Keratinocyte (primary cell): ENCODE data around the gene DPYD. TPM values are rescaled to one million over a fixed set of nuclear protein-coding genes. Genes with fewer than 3 reads are reported as not detected.

Experiments
- DNase-seq: peaks from one replicate; pipeline ENCODE4 v3.0.0-alpha.2; 2011; ENCODE audit warnings: low read depth, missing footprints, low spot score
- FAIRE-seq: peaks from 2 replicates; lab custom pipeline; 2011; peaks lifted over from hg19 to GRCh38; lab: Jason Lieb, UNC
- H2AFZ ChIP-seq: 2 replicates; pipeline ENCODE4 v1.6.0; 2012; ENCODE audit warnings: low read length, control low read depth, inconsistent platforms; ENCODE audit not compliant: control insufficient read depth
- H3K27ac ChIP-seq: 2 replicates; pipeline ENCODE4 v1.5.1; 2011; ENCODE audit warnings: low read length; ENCODE audit not compliant: control insufficient read depth, insufficient read depth
- H3K27me3 ChIP-seq: 3 replicates; pipeline ENCODE4 v1.6.0; 2011; ENCODE audit warnings: low read length; ENCODE audit not compliant: control insufficient read depth, insufficient read depth; ENCODE audit errors: extremely low read depth
- H3K36me3 ChIP-seq, 2 experiments: 2 replicates in 1 of 2; 3 replicates in 1 of 2; pipeline ENCODE4 v1.5.1; 2011; ENCODE audit warnings: low read length in 2 of 2, mild to moderate bottlenecking in 1 of 2; ENCODE audit not compliant: control insufficient read depth in 2 of 2, insufficient read depth in 2 of 2; ENCODE audit errors: extremely low read depth in 1 of 2
- H3K4me1 ChIP-seq: 3 replicates; pipeline ENCODE4 v1.5.1; 2011; ENCODE audit warnings: low read length; ENCODE audit not compliant: control insufficient read depth, insufficient read depth; ENCODE audit errors: extremely low read depth
- H3K4me2 ChIP-seq: 3 replicates; pipeline ENCODE4 v1.6.0; 2011; ENCODE audit warnings: low read depth, low read length; ENCODE audit not compliant: control insufficient read depth, insufficient read depth; ENCODE audit errors: extremely low read depth
- H3K4me3 ChIP-seq, 3 experiments: fragments of 200-600 bp in 1 of 3; sonication (generic) in 1 of 3; 2 replicates in 2 of 3; 3 replicates in 1 of 3; pipeline ENCODE4 v1.5.1; 2011 to 2016; ENCODE audit warnings: low read length in 3 of 3, mild to moderate bottlenecking in 3 of 3, control low read depth in 2 of 3, inconsistent platforms in 1 of 3, low read depth in 1 of 3, mixed read lengths in 1 of 3, mixed run types in 1 of 3, moderate library complexity in 1 of 3; ENCODE audit not compliant: control insufficient read depth in 2 of 3, insufficient read depth in 2 of 3; ENCODE audit errors: extremely low read depth in 1 of 3
- H3K79me2 ChIP-seq: 2 replicates; pipeline ENCODE4 v1.6.0; 2012; ENCODE audit warnings: low read length; ENCODE audit not compliant: control insufficient read depth, insufficient read depth
- H3K9ac ChIP-seq: 3 replicates; pipeline ENCODE4 v1.6.0; 2011; ENCODE audit warnings: low read length; ENCODE audit not compliant: control insufficient read depth, insufficient read depth; ENCODE audit errors: extremely low read depth
- H3K9me1 ChIP-seq: 3 replicates; pipeline ENCODE4 v1.6.0; 2011; ENCODE audit warnings: low read length; ENCODE audit not compliant: control insufficient read depth, insufficient read depth; ENCODE audit errors: extremely low read depth
- H3K9me3 ChIP-seq: 2 replicates; pipeline ENCODE4 v1.5.1; 2012; ENCODE audit warnings: low read depth, low read length; ENCODE audit not compliant: control insufficient read depth
- H4K20me1 ChIP-seq: 3 replicates; pipeline ENCODE4 v1.6.0; 2011; ENCODE audit warnings: low read length; ENCODE audit not compliant: control insufficient read depth, insufficient read depth; ENCODE audit errors: extremely low read depth
- CTCF ChIP-seq, 3 experiments: IDR thresholded peaks in 1 of 3; conservative IDR thresholded peaks in 1 of 3; optimal IDR thresholded peaks in 1 of 3; 2 replicates in 2 of 3; 3 replicates in 1 of 3; pipeline versions ENCODE3 to v1.5.1; 2011; ENCODE audit warnings: low read length in 3 of 3, mild to moderate bottlenecking in 3 of 3, moderate library complexity in 2 of 3, control low read depth in 1 of 3, inconsistent platforms in 1 of 3; ENCODE audit not compliant: insufficient read depth in 2 of 3; ENCODE audit errors: extremely low read depth in 1 of 3
- EZH2 ChIP-seq: IDR thresholded peaks from one replicate; pipeline ENCODE4 v1.6.1; 2012; ENCODE audit warnings: inconsistent platforms, mild to moderate bottlenecking, low read length, moderate library complexity
- dilution Hi-C: fragments of 300-500 bp; cut with MboI; formaldehyde crosslinking; loops from one replicate; pipeline ENCODE4 v1.7.0; 2020; ENCODE audit warnings: low sequenced_read_pairs; ENCODE audit not compliant: extremely low pct_ligation_motif_present
- polyA plus RNA-seq, 5 experiments: library from polyadenylated mRNA; depleted of rRNA in 3 of 5; stranded (reverse) in 3 of 5; stranded (forward) in 1 of 5; unstranded in 1 of 5; fragments of >200 nt; gene quantifications; 1 replicate in 1 of 5; 2 replicates in 3 of 5; 3 replicates in 1 of 5; pipeline versions ENCODE4 v1.2.1 to v1.2.3, GENCODE V29; 2011 to 2012; ENCODE audit warnings: missing spikeins in 2 of 5, low read depth in 1 of 5, low replicate concordance in 1 of 5

Gene DPYD
- polyA plus RNA-seq, 1 donor (not counting 4 experiments of a cell fraction or from before 2014, with no cell fraction given): 1.9 TPM

GRCh38 chr1:97427371-97427770 lies 493.5 kb downstream of the DPYD start:
- dilution Hi-C loops: no loop called here
- Histone ChIP-seq H3K27me3 (no peaks in the 10 kb centered on the region), H3K4me1 (no peaks in the 10 kb centered on the region), H3K4me2 (no peak overlapping the region), H3K79me2 (no peaks in the 10 kb centered on the region), H3K9me1 (no peaks in the 10 kb centered on the region), H4K20me1 (no peaks in the 10 kb centered on the region), H3K9me3 (no peaks in the 10 kb centered on the region), H3K4me3 (no peak overlapping the region), H3K36me3 (no peaks in the 10 kb centered on the region), H3K27ac (no peak overlapping the region), H3K9ac (no peak overlapping the region), H2AFZ (no peak overlapping the region)
- FAIRE-seq (no peak), DNase-seq (no peak)
- no peak for TF ChIP-seq CTCF (optimal IDR thresholded peaks at IDR 0.05 in 1 of 3, IDR thresholded peaks at IDR 0.05 in 1 of 3, conservative IDR thresholded peaks at IDR 0.05 in 1 of 3; ENCODE audit: extremely low read depth in 1 of 3, insufficient read depth in 2 of 3, low read length in 3 of 3)
- no peak for TF ChIP-seq EZH2

- Histone ChIP-seq H3K4me1 (no peaks in the 10 kb centered on the region), H3K36me3 (no peaks in the 10 kb centered on the region)
Observed at GRCh38 chr1:97424209-97424608, 496.6 kb downstream of the DPYD start.

More at GRCh38 chr1:97424209-97424608, 496.6 kb downstream of the DPYD start:
- no peak for DNase-seq
- dilution Hi-C loops: no loop called here
- no peaks in the 10 kb centered on the region for H3K27me3 ChIP-seq
- no peak overlapping the region for H2AFZ ChIP-seq
- H3K4me3 ChIP-seq: no peak overlapping the region
- H3K27ac ChIP-seq: no peak overlapping the region
- no peak overlapping the region for H3K9ac ChIP-seq
- no peaks in the 10 kb centered on the region for H3K79me2 ChIP-seq
- H4K20me1 ChIP-seq: no peaks in the 10 kb centered on the region
- no peak for TF ChIP-seq EZH2
- TF ChIP-seq CTCF (optimal IDR thresholded peaks at IDR 0.05 in 1 of 3, IDR thresholded peaks at IDR 0.05 in 1 of 3, conservative IDR thresholded peaks at IDR 0.05 in 1 of 3; ENCODE audit: extremely low read depth in 1 of 3, insufficient read depth in 2 of 3, low read length in 3 of 3): no peak
- FAIRE-seq: no peak
- H3K9me1 ChIP-seq: no peaks in the 10 kb centered on the region
- no peaks in the 10 kb centered on the region for H3K9me3 ChIP-seq
- no peak overlapping the region for H3K4me2 ChIP-seq
